ENCODE results near the gene RERE. TPM values are rescaled to one million over a fixed set of nuclear protein-coding genes. Genes with fewer than 3 reads are reported as not detected.

Gene RERE
- total RNA-seq, 2 experiments from 2014 or later, result 45.8 to 57.1 TPM

- no peaks in the 10 kb centered on the region for H3K27me3 Mint-ChIP-seq
- ChIA-PET CTCF (interaction anchor here (0.9 to 1.8 kb wide), 4 partner anchors 106 to 283 kb away, joined by 3 to 6 read pairs (median 4); no protein-coding TSS in a partner anchor), POLR2A (interaction anchor here (0.5 to 1.7 kb wide), 5 partner anchors 13 to 20 kb away, joined by 3 read pairs; no protein-coding TSS in a partner anchor)
- no peak overlapping the region for H3K27ac Mint-ChIP-seq
- DNase-seq (no peak), ATAC-seq (no peak)
- H3K4me1 Mint-ChIP-seq (ENCODE audit: low read depth), result no peaks in the 10 kb centered on the region
- intact Hi-C loops (cut with micrococcal nuclease), result loop anchor here (5.0 to 10.0 kb wide), 2 partner anchors 121 to 283 kb away; no protein-coding TSS in a partner anchor
- no peak for TF ChIP-seq CTCF (IDR thresholded peaks at IDR 0.05)
- no peaks in the 10 kb centered on the region for H3K36me3 Mint-ChIP-seq (ENCODE audit: low read depth)
- no peak overlapping the region for H3K4me3 Mint-ChIP-seq
- peaks cover 1% of the 10 kb centered on the region for H3K9me3 Mint-ChIP-seq
These were observed 28.0 kb upstream of the RERE start for GRCh38 chr1:8845104-8846097.

GRCh38 chr1:8844501-8845006 is 27.1 kb upstream of the RERE start:
- intact Hi-C loops (cut with micrococcal nuclease), result loop anchor here (5.0 to 10.0 kb wide), 2 partner anchors 120 to 282 kb away; no protein-coding TSS in a partner anchor
- no peaks in the 10 kb centered on the region for H3K36me3 Mint-ChIP-seq (ENCODE audit: low read depth)
- H3K4me3 Mint-ChIP-seq, result no peak overlapping the region
- DNase-seq, result no peak
- CTCF ChIA-PET, result interaction anchor here (0.9 to 1.8 kb wide), 3 partner anchors 105 to 283 kb away, joined by 3 to 6 read pairs (median 5); no protein-coding TSS in a partner anchor
- H3K27me3 Mint-ChIP-seq, result no peaks in the 10 kb centered on the region
- TF ChIP-seq CTCF (IDR thresholded peaks at IDR 0.05), result no peak
- no peaks in the 10 kb centered on the region for H3K4me1 Mint-ChIP-seq (ENCODE audit: low read depth)
- no peak overlapping the region for H3K27ac Mint-ChIP-seq
- H3K9me3 Mint-ChIP-seq, result peaks cover 3% of the 10 kb centered on the region
- ATAC-seq, result no peak
- POLR2A ChIA-PET, result interaction anchor here (0.5 to 1.3 kb wide), 5 partner anchors 14 to 23 kb away, joined by 3 to 5 read pairs (median 3); no protein-coding TSS in a partner anchor

GRCh38 chr1:8841395-8841794 is 24.0 kb upstream of the RERE start:
- Mint-ChIP-seq H3K27ac (no peak overlapping the region), H3K9me3 (peaks cover 3% of the 10 kb centered on the region), H3K4me1 (ENCODE audit: low read depth) (no peaks in the 10 kb centered on the region), H3K36me3 (ENCODE audit: low read depth) (no peaks in the 10 kb centered on the region), H3K27me3 (no peaks in the 10 kb centered on the region), H3K4me3 (no peak overlapping the region)
- ATAC-seq (no peak), DNase-seq (no peak)
- intact Hi-C loops (cut with micrococcal nuclease), result loop anchor here (10.0 kb wide), 1 partner anchor 117 kb away; no protein-coding TSS in a partner anchor
- ChIA-PET POLR2A (no interaction called here), CTCF (interaction anchor here (1.0 kb wide), 1 partner anchor 164 kb away, joined by 3 read pairs; no protein-coding TSS in a partner anchor)
- no peak for TF ChIP-seq CTCF (IDR thresholded peaks at IDR 0.05)

GRCh38 chr1:8839990-8840389 is 22.6 kb upstream of the RERE start:
- POLR2A ChIA-PET, result interaction anchor here (0.6 to 1.3 kb wide), 4 partner anchors 9 to 516 kb away, joined by 3 to 4 read pairs (median 4); no protein-coding TSS in a partner anchor
- Mint-ChIP-seq H3K27me3 (no peaks in the 10 kb centered on the region), H3K36me3 (ENCODE audit: low read depth) (no peaks in the 10 kb centered on the region), H3K27ac (no peak overlapping the region), H3K9me3 (peaks cover 3% of the 10 kb centered on the region), H3K4me3 (no peak overlapping the region), H3K4me1 (ENCODE audit: low read depth) (no peaks in the 10 kb centered on the region)
- no peak for DNase-seq
- no peak for ATAC-seq
- CTCF ChIA-PET, result interaction anchor here (1.0 to 6.0 kb wide), 3 partner anchors 9 to 165 kb away, joined by 4 to 63 read pairs (median 5); no protein-coding TSS in a partner anchor
- intact Hi-C loops (cut with micrococcal nuclease), result loop anchor here (10.0 kb wide), 1 partner anchor 115 kb away; no protein-coding TSS in a partner anchor
- no peak for TF ChIP-seq CTCF (IDR thresholded peaks at IDR 0.05)
